Measurements from ENCODE around the gene EXOC8. TPM values are rescaled to one million over a fixed set of nuclear protein-coding genes. Genes with fewer than 3 reads are reported as not detected.

EXOC8 gene
- total and polyA plus RNA-seq, 9 of the 15 experiments (the other 6 are each of a cell fraction or from before 2014, with no cell fraction given), result 2.1 to 13.6 (median 7.2) TPM

DNA sequence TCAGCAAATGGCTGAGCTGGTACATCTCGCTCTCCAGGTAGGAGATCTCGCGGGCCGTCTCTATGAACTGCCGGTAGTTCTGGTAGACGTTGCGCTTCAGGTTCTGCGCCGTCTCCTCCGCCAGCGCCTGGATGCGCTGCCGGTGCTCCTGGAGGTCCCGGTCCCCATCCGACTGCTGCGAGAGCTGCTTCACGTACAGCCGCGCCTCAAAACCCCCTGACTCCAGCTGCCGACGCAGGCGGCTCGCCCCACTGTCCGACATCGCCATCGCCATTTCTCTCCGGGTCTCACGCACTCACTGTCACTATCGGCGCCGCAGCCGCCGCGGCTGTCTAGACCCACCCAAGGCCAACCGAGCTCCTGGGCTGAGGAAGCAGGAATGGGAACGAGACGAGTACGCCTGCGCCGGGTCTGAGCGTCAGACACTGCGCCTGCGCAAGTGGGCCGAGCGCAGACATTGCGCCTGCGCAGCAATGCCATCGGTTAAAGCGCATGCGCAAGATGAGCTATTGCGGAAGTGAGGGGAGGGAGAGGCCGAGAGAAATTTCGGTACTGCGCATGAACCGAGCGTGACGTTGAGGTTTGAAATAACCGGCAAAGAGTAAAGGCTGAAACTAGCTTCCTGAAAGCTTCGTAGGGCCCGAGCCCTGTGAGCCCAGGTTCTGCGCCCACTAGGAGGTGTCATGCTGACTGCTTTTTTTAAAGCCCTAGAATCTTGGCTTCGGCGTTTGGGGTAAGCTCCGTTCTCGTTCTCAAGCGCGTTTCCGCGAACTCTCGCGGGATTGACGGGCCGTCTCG, at the start of gene EXOC8 (continued):
- TF ChIP-seq, protein P1, sequence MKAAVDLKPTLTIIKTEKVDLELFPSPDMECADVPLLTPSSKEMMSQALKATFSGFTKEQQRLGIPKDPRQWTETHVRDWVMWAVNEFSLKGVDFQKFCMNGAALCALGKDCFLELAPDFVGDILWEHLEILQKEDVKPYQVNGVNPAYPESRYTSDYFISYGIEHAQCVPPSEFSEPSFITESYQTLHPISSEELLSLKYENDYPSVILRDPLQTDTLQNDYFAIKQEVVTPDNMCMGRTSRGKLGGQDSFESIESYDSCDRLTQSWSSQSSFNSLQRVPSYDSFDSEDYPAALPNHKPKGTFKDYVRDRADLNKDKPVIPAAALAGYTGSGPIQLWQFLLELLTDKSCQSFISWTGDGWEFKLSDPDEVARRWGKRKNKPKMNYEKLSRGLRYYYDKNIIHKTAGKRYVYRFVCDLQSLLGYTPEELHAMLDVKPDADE (conservative IDR thresholded peaks at IDR 0.05; ENCODE audit: control insufficient read depth, low read depth, low read length), result no peak; the same call in 1 of the 2 replicates
- TF ChIP-seq PYGO2 (tag; IDR thresholded peaks at IDR 0.05), result no peak
- TF ChIP-seq SMAD3 (CRISPR knock-in tag; conservative IDR thresholded peaks at IDR 0.05), result peak; percentile 70; the same call in 1 of the 2 replicates
- TF ChIP-seq FOXK2 (conservative IDR thresholded peaks at IDR 0.05 in 1 of 2, IDR thresholded peaks at IDR 0.05 in 1 of 2; ENCODE audit: low read depth in 2 of 2), result peak; percentile 82 to 93
- TF ChIP-seq HDAC1 (IDR thresholded peaks at IDR 0.05), result peak in 1 of 2 experiments; percentile 96; a peak in 2 of 4 replicates
- TF ChIP-seq ELF1 (tag; IDR thresholded peaks at IDR 0.05), result peak; percentile 99
- TF ChIP-seq ELF4 (CRISPR knock-in tag; IDR thresholded peaks at IDR 0.05), result peak; percentile 99
- no peak for TF ChIP-seq ZNF354B (CRISPR knock-in tag; IDR thresholded peaks at IDR 0.05)
- TF ChIP-seq ATF7 (IDR thresholded peaks at IDR 0.05), result peak; percentile 95
- peak; percentile 100 for TF ChIP-seq POU5F1 (IDR thresholded peaks at IDR 0.05; ENCODE audit: borderline replicate concordance, low read depth, low read length, partially characterized antibody)
- TF ChIP-seq NR3C1 (CRISPR knock-in tag; IDR thresholded peaks at IDR 0.05), result no peak
- TF ChIP-seq ZC3H11A (IDR thresholded peaks at IDR 0.05; ENCODE audit: low read depth, low read length), result no peak
- no peak for TF ChIP-seq PTTG1 (tag; IDR thresholded peaks at IDR 0.05; ENCODE audit: low read depth)
- peak; percentile 100 for TF ChIP-seq MEIS2 (IDR thresholded peaks at IDR 0.05; ENCODE audit: partially characterized antibody)
- TF ChIP-seq ZNF780A (CRISPR knock-in tag; IDR thresholded peaks at IDR 0.05), result no peak
- TF ChIP-seq, protein P2, sequence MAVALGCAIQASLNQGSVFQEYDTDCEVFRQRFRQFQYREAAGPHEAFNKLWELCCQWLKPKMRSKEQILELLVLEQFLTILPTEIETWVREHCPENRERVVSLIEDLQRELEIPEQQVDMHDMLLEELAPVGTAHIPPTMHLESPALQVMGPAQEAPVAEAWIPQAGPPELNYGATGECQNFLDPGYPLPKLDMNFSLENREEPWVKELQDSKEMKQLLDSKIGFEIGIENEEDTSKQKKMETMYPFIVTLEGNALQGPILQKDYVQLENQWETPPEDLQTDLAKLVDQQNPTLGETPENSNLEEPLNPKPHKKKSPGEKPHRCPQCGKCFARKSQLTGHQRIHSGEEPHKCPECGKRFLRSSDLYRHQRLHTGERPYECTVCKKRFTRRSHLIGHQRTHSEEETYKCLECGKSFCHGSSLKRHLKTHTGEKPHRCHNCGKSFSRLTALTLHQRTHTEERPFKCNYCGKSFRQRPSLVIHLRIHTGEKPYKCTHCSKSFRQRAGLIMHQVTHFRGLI (CRISPR knock-in tag; IDR thresholded peaks at IDR 0.05), result no peak
- TF ChIP-seq GTF2E2 (tag; IDR thresholded peaks at IDR 0.05), result peak; percentile 24; the same call in 1 of the 2 replicates
- peak; percentile 49; the same call in 1 of the 2 replicates for TF ChIP-seq CEBPG (CRISPR knock-in tag; IDR thresholded peaks at IDR 0.05)
- no peak for TF ChIP-seq CEBPG (tag; conservative IDR thresholded peaks at IDR 0.05 in 1 of 2, IDR thresholded peaks at IDR 0.05 in 1 of 2)
- no peak for TF ChIP-seq NFYB (IDR thresholded peaks at IDR 0.05; ENCODE audit: extremely low read depth, insufficient read length)
- peak; percentile 98 for TF ChIP-seq C11orf30 (IDR thresholded peaks at IDR 0.05; ENCODE audit: low read depth)
- no peak for TF ChIP-seq RFX1 (IDR thresholded peaks at IDR 0.05)
- no peak for TF ChIP-seq ARID2 (IDR thresholded peaks at IDR 0.05)
- no peak for TF ChIP-seq ZNF184 (CRISPR knock-in tag; IDR thresholded peaks at IDR 0.05)
- TF ChIP-seq ZNF778 (CRISPR knock-in tag; IDR thresholded peaks at IDR 0.05), result no peak
- no peak for TF ChIP-seq CHD4 (IDR thresholded peaks at IDR 0.05; ENCODE audit: insufficient read depth, insufficient replicate concordance, low read depth, low read length, poor library complexity, severe bottlenecking)
- peak; percentile 89 for TF ChIP-seq RBBP5 (IDR thresholded peaks at IDR 0.05; ENCODE audit: borderline replicate concordance, insufficient read depth, low read length, poor library complexity, severe bottlenecking)
